HEK293T (cell line): ENCODE data around the gene SEMA3B.
"Not testable (repeated sequence)": the region's sequence is repeated elsewhere in the genome, so short reads cannot be mapped to it uniquely, and the experiment has no call there.

ENCODE experiments used
- ARNT ChIP-seq: fragments of 450-650 bp; IDR thresholded peaks from 2 replicates; pipeline ENCODE4 v1.6.1; 2017; ENCODE audit warnings: mild to moderate bottlenecking
- FOXM1 ChIP-seq: fragments of 450-650 bp; IDR thresholded peaks from 2 replicates; pipeline ENCODE4 v1.6.1; 2017; ENCODE audit warnings: mild to moderate bottlenecking, borderline replicate concordance

DNA sequence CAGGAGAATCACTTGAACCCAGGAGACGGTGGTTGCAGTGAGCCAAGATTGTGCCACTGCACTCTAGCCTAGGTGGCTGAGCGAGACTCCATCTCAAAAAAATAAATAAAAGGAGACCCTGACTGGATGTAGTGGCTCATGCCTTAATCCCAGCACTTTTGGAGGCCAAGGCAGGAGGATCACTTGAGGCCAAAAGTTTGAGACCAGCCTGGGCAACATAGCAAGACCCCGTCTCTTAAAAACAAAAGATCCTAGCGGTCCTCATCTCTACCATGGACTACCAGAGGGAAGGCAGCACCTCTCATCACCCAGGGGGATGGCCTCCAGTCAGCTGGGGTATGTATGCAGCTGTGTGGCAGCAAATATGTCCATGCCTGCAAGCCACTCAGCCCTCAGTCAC is 6.7 kb upstream of the SEMA3B start:
- not testable (repeated sequence) for TF ChIP-seq FOXM1, ARNT
